ENCODE measurements around the gene ADCK1.

GRCh38 chr14:77800814-77801213, 905 bp downstream of the ADCK1 start:
- TF ChIP-seq POLR2A (IDR thresholded peaks at IDR 0.05) (no peak), CTCF (IDR thresholded peaks at IDR 0.05) (no peak), POLR2AphosphoS5 (IDR thresholded peaks at IDR 0.05) (no peak)
